HFFc6 (cell line): ENCODE data around the gene CHIT1. TPM values are rescaled to one million over a fixed set of nuclear protein-coding genes. Genes with fewer than 3 reads are reported as not detected.
A peak's percentile ranks its signal among the peaks of the same experiment; 100 is the strongest.

Experiments used
- DNase-seq: peaks from one replicate; pipeline ENCODE4 v3.0.0-alpha.2; 2018
- H3K27ac Mint-ChIP-seq: 2 replicates; pipeline ENCODE4 v1.8.0; 2020; ENCODE audit warnings: mild to moderate bottlenecking, mixed read lengths
- H3K27me3 Mint-ChIP-seq: 2 replicates; pipeline ENCODE4 v1.8.0; 2021; ENCODE audit warnings: mild to moderate bottlenecking, moderate library complexity, mixed read lengths; ENCODE audit not compliant: insufficient read depth
- H3K36me3 Mint-ChIP-seq: 2 replicates; pipeline ENCODE4 v1.8.0; 2021; ENCODE audit warnings: low read depth, mixed read lengths
- H3K4me1 Mint-ChIP-seq: 2 replicates; pipeline ENCODE4 v1.8.0; 2020; ENCODE audit warnings: low read depth, mixed read lengths
- H3K4me3 Mint-ChIP-seq: 2 replicates; pipeline ENCODE4 v1.8.0; 2020; ENCODE audit warnings: mild to moderate bottlenecking, moderate library complexity, mixed read lengths
- H3K9me3 Mint-ChIP-seq: 2 replicates; pipeline ENCODE4 v1.8.0; 2020; ENCODE audit warnings: mild to moderate bottlenecking, mixed read lengths
- CTCF ChIP-seq: fragments of 200-600 bp; sonication (generic); IDR thresholded peaks from 2 replicates; pipeline ENCODE4 v1.5.0; 2021; ENCODE audit warnings: antibody characterized with exemption, mild to moderate bottlenecking
- total RNA-seq, 6 experiments: library from RNA; stranded (reverse); fragmentation: NEBNext Ultra II Directional; extraction: Animal tissue kit (Norgen Biotek cat#: 25700); gene quantifications; 2 replicates in 1 of 6; 3 replicates in 5 of 6; pipeline ENCODE4 v1.2.3, GENCODE V29; 2021

Gene CHIT1
- total RNA-seq, 6 experiments from 2014 or later, result not detected

- peaks cover 8% of the 10 kb centered on the region; the same call in 1 of the 2 replicates for H3K27me3 Mint-ChIP-seq
- peaks cover 17% of the 10 kb centered on the region for H3K4me1 Mint-ChIP-seq
- H3K36me3 Mint-ChIP-seq, result no peaks in the 10 kb centered on the region
- TF ChIP-seq CTCF, result no peak
- DNase-seq, result no peak
- H3K4me3 Mint-ChIP-seq, result no peak overlapping the region
- no peak overlapping the region for H3K27ac Mint-ChIP-seq
- no peaks in the 10 kb centered on the region for H3K9me3 Mint-ChIP-seq
Observed at GRCh38 chr1:203271962-203272632, 42.6 kb upstream of the CHIT1 start.

- peak; percentile 70 for DNase-seq
- peaks cover 19% of the 10 kb centered on the region for H3K4me1 Mint-ChIP-seq
- no peak overlapping the region for H3K27ac Mint-ChIP-seq
- peaks cover under 1% of the 10 kb centered on the region; the same call in 1 of the 2 replicates for H3K27me3 Mint-ChIP-seq
- no peaks in the 10 kb centered on the region for H3K9me3 Mint-ChIP-seq
- H3K4me3 Mint-ChIP-seq, result 0 out of 2 replicates have a peak overlapping the region, but pooled peaks have one; percentile 5
- no peaks in the 10 kb centered on the region for H3K36me3 Mint-ChIP-seq
- no peak for TF ChIP-seq CTCF
Observed at GRCh38 chr1:203271018-203271743, 41.7 kb upstream of the CHIT1 start.

- H3K4me3 Mint-ChIP-seq, result no peak overlapping the region
- peaks cover 19% of the 10 kb centered on the region for H3K4me1 Mint-ChIP-seq
- TF ChIP-seq CTCF, result no peak; the same call in 1 of the 2 replicates
- no peak for DNase-seq
- H3K36me3 Mint-ChIP-seq, result no peaks in the 10 kb centered on the region
- no peak overlapping the region for H3K27ac Mint-ChIP-seq
- no peaks in the 10 kb centered on the region for H3K27me3 Mint-ChIP-seq
- H3K9me3 Mint-ChIP-seq, result no peaks in the 10 kb centered on the region
Observed at GRCh38 chr1:203270448-203270847, 41.0 kb upstream of the CHIT1 start.

GRCh38 chr1:203269654-203270020 is 40.2 kb upstream of the CHIT1 start:
- H3K9me3 Mint-ChIP-seq, result no peaks in the 10 kb centered on the region
- H3K36me3 Mint-ChIP-seq, result no peaks in the 10 kb centered on the region
- no peak overlapping the region for H3K4me3 Mint-ChIP-seq
- H3K4me1 Mint-ChIP-seq, result peaks cover 13% of the 10 kb centered on the region
- H3K27me3 Mint-ChIP-seq, result no peaks in the 10 kb centered on the region
- no peak for DNase-seq
- H3K27ac Mint-ChIP-seq, result no peak overlapping the region
- no peak for TF ChIP-seq CTCF

- Mint-ChIP-seq H3K9me3 (no peaks in the 10 kb centered on the region), H3K4me3 (no peak overlapping the region), H3K36me3 (no peaks in the 10 kb centered on the region), H3K27ac (no peak overlapping the region), H3K27me3 (no peaks in the 10 kb centered on the region), H3K4me1 (peaks cover 12% of the 10 kb centered on the region)
- DNase-seq, result peak; percentile 62
- TF ChIP-seq CTCF, result peak; percentile 99
Observed at GRCh38 chr1:203268901-203269653, 39.6 kb upstream of the CHIT1 start.
